HepG2 (cell line): Measurements from ENCODE around the gene CHMP4B. TPM values are rescaled to one million over a fixed set of nuclear protein-coding genes. Genes with fewer than 3 reads are reported as not detected.

ENCODE experiments used
- CCAR2 ChIP-seq: fragments of 200-400 bp; formaldehyde crosslinking; optimal IDR thresholded peaks from 2 replicates; pipeline ENCODE3; 2018; ENCODE audit warnings: low read depth, mild to moderate bottlenecking, low read length, moderate library complexity
- ETV6 ChIP-seq: sonication (generic); formaldehyde crosslinking; conservative IDR thresholded peaks from 2 replicates; pipeline ENCODE4 v1.4.0; 2020; ENCODE audit warnings: missing genetic modification reagents
- HIC2 ChIP-seq: sonication (generic); formaldehyde crosslinking; IDR thresholded peaks from 2 replicates; pipeline ENCODE4 v1.9.0; 2022; ENCODE audit warnings: low read depth, missing genetic modification reagents
- ISL2 ChIP-seq: sonication (generic); formaldehyde crosslinking; IDR thresholded peaks from 2 replicates; pipeline ENCODE4 v1.5.0; 2020; ENCODE audit warnings: missing genetic modification reagents
- KLF13 ChIP-seq: sonication (generic); formaldehyde crosslinking; IDR thresholded peaks from 2 replicates; pipeline ENCODE4 v1.4.0; 2020; ENCODE audit warnings: mild to moderate bottlenecking, missing genetic modification reagents
- MIER3 ChIP-seq: IDR thresholded peaks from 2 replicates; pipeline ENCODE4 v1.6.1; 2016; ENCODE audit warnings: missing compliant biosample characterization, borderline replicate concordance
- MLLT10 ChIP-seq: sonication (generic); formaldehyde crosslinking; IDR thresholded peaks from 2 replicates; pipeline ENCODE4 v1.4.0; 2020; ENCODE audit warnings: missing genetic modification reagents
- NFKB2 ChIP-seq: sonication (generic); formaldehyde crosslinking; IDR thresholded peaks from 2 replicates; pipeline ENCODE4 v1.4.0; 2020; ENCODE audit warnings: missing genetic modification reagents, borderline replicate concordance
- NONO ChIP-seq, 2 experiments: fragments of 450-650 bp in 1 of 2; sonication (generic) in 1 of 2; formaldehyde crosslinking in 1 of 2; IDR thresholded peaks in 1 of 2; conservative IDR thresholded peaks in 1 of 2; 2 replicates each; pipeline versions ENCODE4 v1.6.1 to v1.8.0; 2017 to 2022; ENCODE audit warnings: mild to moderate bottlenecking in 1 of 2, missing genetic modification reagents in 1 of 2, moderate library complexity in 1 of 2
- RAD21 ChIP-seq: fragments of 450-650 bp; formaldehyde crosslinking; IDR thresholded peaks from 2 replicates; pipeline ENCODE4 v1.5.0; 2020; ENCODE audit warnings: mild to moderate bottlenecking
- RBM22 ChIP-seq: fragments of 200-400 bp; formaldehyde crosslinking; optimal IDR thresholded peaks from 2 replicates; pipeline ENCODE3; 2017; ENCODE audit warnings: mild to moderate bottlenecking, low read length, moderate library complexity
- SAFB2 ChIP-seq: sonication (generic); formaldehyde crosslinking; IDR thresholded peaks from 2 replicates; pipeline ENCODE4 v1.5.1; 2020; ENCODE audit warnings: missing genetic modification reagents, low read depth, mild to moderate bottlenecking, borderline replicate concordance
- SMAD1 ChIP-seq: sonication (generic); formaldehyde crosslinking; IDR thresholded peaks from 2 replicates; pipeline ENCODE4 v1.4.0; 2020; ENCODE audit warnings: missing genetic modification reagents, low read depth, mild to moderate bottlenecking, borderline replicate concordance
- TBX2 ChIP-seq: sonication (generic); formaldehyde crosslinking; IDR thresholded peaks from 2 replicates; pipeline ENCODE4 v1.5.0; 2020; ENCODE audit warnings: missing genetic modification reagents, mild to moderate bottlenecking, borderline replicate concordance
- YY1 ChIP-seq: IDR thresholded peaks from 2 replicates; pipeline ENCODE4 v1.6.1; 2011; ENCODE audit warnings: low read length, low read depth, moderate library complexity, mild to moderate bottlenecking; ENCODE audit not compliant: insufficient read depth, insufficient replicate concordance
- ZNF263 ChIP-seq: sonication (generic); formaldehyde crosslinking; IDR thresholded peaks from 2 replicates; pipeline ENCODE4 v1.4.0; 2020; ENCODE audit warnings: missing genetic modification reagents
- ZNF343 ChIP-seq: sonication (generic); formaldehyde crosslinking; IDR thresholded peaks from 2 replicates; pipeline ENCODE4 v1.4.0; 2020; ENCODE audit warnings: mild to moderate bottlenecking, missing genetic modification reagents
- ZNF878 ChIP-seq: sonication (generic); formaldehyde crosslinking; IDR thresholded peaks from 2 replicates; pipeline ENCODE4 v1.8.1; 2023; ENCODE audit warnings: mild to moderate bottlenecking, missing genetic modification reagents, moderate library complexity
- polyA plus RNA-seq, 8 experiments: library from polyadenylated mRNA; depleted of rRNA in 3 of 8; stranded (reverse) in 7 of 8; unstranded in 1 of 8; fragments of >200 nt; fragmentation: Illumina TruSeq in 4 of 8; extraction: Trizol in 4 of 8; gene quantifications; 2 replicates each; pipeline versions ENCODE4 v1.2.1 to v1.2.3, GENCODE V29; 2011 to 2016; ENCODE audit warnings: low read depth in 4 of 8, missing spikeins in 1 of 8, mixed read lengths in 1 of 8; ENCODE audit not compliant: insufficient read depth in 1 of 8
- total RNA-seq, 5 experiments: library from RNA; depleted of rRNA; stranded (reverse); fragments of >200 nt; fragmentation: Illumina TruSeq; extraction: Trizol; gene quantifications; 2 replicates each; pipeline ENCODE4 v1.2.3, GENCODE V29; 2016; ENCODE audit warnings: low read depth in 1 of 5
- TF ChIP-seq, protein P1 (sequence below): sonication (generic); formaldehyde crosslinking; IDR thresholded peaks from 2 replicates; pipeline ENCODE4 v1.4.0; 2020; ENCODE audit warnings: missing genetic modification reagents
- TF ChIP-seq, protein P2 (sequence below): sonication (generic); formaldehyde crosslinking; IDR thresholded peaks from 2 replicates; pipeline ENCODE4 v1.5.0; 2020; ENCODE audit warnings: mild to moderate bottlenecking, missing genetic modification reagents, borderline replicate concordance

Gene CHMP4B
- total and polyA plus RNA-seq, 2 of the 13 experiments (the other 11 are each of a cell fraction or from before 2014, with no cell fraction given), result 40.1 to 45.6 TPM

DNA sequence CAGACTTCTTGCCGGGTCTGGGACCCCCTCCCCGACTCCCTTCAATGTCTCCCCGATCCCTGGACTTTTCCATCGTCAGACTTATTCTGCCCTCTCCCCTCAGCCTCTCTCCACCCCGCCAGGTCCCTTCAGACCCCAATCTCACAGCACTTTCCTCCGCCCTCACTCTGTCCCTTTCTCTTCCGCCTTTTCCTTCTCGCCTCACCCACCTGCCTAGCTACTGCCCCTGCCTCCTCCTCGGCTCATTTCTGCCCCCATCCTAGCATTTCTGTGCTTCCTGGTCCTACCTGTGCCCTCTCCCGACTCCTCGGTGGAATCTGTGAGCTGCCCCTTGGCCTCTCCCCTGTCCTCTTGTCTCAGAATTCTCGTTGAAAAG, 616 bp downstream of the CHMP4B start (continued):
- TF ChIP-seq KLF13 (CRISPR knock-in tag) (no peak), MLLT10 (CRISPR knock-in tag) (no peak), ZNF878 (CRISPR knock-in tag) (peak; percentile 4; the same call in 1 of the 2 replicates), ZNF343 (CRISPR knock-in tag) (no peak), NONO (IDR thresholded peaks at IDR 0.05) (no peak), NONO (CRISPR knock-in tag; conservative IDR thresholded peaks at IDR 0.05) (no peak), YY1 (no peak), SAFB2 (CRISPR knock-in tag) (no peak), ISL2 (CRISPR knock-in tag) (no peak), HIC2 (no peak), ETV6 (CRISPR knock-in tag) (no peak), MIER3 (no peak), CCAR2 (no peak), ZNF263 (CRISPR knock-in tag) (no peak), TBX2 (CRISPR knock-in tag) (peak; percentile 51), NFKB2 (CRISPR knock-in tag) (0 out of 2 replicates have a peak, but pooled peaks have one; percentile 27), RBM22 (no peak), SMAD1 (CRISPR knock-in tag) (no peak), RAD21 (CRISPR knock-in tag) (no peak)
- TF ChIP-seq, protein P1, sequence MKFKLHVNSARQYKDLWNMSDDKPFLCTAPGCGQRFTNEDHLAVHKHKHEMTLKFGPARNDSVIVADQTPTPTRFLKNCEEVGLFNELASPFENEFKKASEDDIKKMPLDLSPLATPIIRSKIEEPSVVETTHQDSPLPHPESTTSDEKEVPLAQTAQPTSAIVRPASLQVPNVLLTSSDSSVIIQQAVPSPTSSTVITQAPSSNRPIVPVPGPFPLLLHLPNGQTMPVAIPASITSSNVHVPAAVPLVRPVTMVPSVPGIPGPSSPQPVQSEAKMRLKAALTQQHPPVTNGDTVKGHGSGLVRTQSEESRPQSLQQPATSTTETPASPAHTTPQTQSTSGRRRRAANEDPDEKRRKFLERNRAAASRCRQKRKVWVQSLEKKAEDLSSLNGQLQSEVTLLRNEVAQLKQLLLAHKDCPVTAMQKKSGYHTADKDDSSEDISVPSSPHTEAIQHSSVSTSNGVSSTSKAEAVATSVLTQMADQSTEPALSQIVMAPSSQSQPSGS, result no peak
- TF ChIP-seq, protein P2, sequence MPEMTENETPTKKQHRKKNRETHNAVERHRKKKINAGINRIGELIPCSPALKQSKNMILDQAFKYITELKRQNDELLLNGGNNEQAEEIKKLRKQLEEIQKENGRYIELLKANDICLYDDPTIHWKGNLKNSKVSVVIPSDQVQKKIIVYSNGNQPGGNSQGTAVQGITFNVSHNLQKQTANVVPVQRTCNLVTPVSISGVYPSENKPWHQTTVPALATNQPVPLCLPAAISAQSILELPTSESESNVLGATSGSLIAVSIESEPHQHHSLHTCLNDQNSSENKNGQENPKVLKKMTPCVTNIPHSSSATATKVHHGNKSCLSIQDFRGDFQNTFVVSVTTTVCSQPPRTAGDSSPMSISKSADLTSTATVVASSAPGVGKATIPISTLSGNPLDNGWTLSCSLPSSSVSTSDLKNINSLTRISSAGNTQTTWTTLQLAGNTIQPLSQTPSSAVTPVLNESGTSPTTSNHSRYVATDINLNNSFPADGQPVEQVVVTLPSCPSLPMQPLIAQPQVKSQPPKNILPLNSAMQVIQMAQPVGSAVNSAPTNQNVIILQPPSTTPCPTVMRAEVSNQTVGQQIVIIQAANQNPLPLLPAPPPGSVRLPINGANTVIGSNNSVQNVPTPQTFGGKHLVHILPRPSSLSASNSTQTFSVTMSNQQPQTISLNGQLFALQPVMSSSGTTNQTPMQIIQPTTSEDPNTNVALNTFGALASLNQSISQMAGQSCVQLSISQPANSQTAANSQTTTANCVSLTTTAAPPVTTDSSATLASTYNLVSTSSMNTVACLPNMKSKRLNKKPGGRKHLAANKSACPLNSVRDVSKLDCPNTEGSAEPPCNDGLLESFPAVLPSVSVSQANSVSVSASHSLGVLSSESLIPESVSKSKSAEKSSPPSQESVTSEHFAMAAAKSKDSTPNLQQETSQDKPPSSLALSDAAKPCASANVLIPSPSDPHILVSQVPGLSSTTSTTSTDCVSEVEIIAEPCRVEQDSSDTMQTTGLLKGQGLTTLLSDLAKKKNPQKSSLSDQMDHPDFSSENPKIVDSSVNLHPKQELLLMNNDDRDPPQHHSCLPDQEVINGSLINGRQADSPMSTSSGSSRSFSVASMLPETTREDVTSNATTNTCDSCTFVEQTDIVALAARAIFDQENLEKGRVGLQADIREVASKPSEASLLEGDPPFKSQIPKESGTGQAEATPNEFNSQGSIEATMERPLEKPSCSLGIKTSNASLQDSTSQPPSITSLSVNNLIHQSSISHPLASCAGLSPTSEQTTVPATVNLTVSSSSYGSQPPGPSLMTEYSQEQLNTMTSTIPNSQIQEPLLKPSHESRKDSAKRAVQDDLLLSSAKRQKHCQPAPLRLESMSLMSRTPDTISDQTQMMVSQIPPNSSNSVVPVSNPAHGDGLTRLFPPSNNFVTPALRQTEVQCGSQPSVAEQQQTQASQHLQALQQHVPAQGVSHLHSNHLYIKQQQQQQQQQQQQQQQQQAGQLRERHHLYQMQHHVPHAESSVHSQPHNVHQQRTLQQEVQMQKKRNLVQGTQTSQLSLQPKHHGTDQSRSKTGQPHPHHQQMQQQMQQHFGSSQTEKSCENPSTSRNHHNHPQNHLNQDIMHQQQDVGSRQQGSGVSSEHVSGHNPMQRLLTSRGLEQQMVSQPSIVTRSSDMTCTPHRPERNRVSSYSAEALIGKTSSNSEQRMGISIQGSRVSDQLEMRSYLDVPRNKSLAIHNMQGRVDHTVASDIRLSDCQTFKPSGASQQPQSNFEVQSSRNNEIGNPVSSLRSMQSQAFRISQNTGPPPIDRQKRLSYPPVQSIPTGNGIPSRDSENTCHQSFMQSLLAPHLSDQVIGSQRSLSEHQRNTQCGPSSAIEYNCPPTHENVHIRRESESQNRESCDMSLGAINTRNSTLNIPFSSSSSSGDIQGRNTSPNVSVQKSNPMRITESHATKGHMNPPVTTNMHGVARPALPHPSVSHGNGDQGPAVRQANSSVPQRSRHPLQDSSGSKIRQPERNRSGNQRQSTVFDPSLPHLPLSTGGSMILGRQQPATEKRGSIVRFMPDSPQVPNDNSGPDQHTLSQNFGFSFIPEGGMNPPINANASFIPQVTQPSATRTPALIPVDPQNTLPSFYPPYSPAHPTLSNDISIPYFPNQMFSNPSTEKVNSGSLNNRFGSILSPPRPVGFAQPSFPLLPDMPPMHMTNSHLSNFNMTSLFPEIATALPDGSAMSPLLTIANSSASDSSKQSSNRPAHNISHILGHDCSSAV, result no peak
